GM10266 (cell line): ENCODE data around the gene CACNG4.

Experiments used
- DNase-seq: peaks from one replicate; pipeline ENCODE4 v3.0.0; 2012; ENCODE audit errors: extremely low spot score
- CTCF ChIP-seq: IDR thresholded peaks from 2 replicates; pipeline ENCODE4 v1.5.1; 2012; ENCODE audit warnings: mild to moderate bottlenecking, low read depth; ENCODE audit not compliant: control insufficient read depth, insufficient read depth; ENCODE audit errors: missing control alignments

CACNG4 gene

GRCh38 chr17:67004181-67004580 lies 39.7 kb downstream of the CACNG4 start:
- DNase-seq, result no peak
- no peak for TF ChIP-seq CTCF

- TF ChIP-seq CTCF, result no peak
- DNase-seq, result no peak
Measured at GRCh38 chr17:67007266-67007665, 42.8 kb downstream of the CACNG4 start.

GRCh38 chr17:67008101-67008500 lies 43.6 kb downstream of the CACNG4 start:
- no peak for TF ChIP-seq CTCF
- DNase-seq, result no peak

GRCh38 chr17:67011527-67012175 lies 47.1 kb downstream of the CACNG4 start:
- DNase-seq, result no peak
- TF ChIP-seq CTCF, result no peak

DNA sequence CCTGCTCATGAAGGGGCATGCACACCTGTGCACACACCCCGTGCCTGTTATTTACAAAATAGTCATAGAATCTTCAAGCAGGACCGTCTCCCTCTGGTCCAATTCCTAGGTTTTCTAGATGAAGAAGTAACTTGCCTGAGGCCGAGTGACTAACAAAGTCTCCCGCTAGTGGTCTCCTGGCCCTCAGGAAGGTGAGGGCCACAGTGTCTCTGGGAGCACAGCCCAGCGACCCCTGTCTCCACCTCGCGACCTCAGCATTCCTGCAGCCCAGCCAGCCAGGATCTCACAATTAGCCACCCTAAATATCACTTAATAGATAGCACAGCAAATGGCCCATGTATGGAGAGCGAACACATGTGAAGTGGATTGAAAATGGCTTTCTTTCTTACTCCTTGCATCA lies 49.4 kb downstream of the CACNG4 start:
- DNase-seq, result no peak
- TF ChIP-seq CTCF, result no peak

DNA sequence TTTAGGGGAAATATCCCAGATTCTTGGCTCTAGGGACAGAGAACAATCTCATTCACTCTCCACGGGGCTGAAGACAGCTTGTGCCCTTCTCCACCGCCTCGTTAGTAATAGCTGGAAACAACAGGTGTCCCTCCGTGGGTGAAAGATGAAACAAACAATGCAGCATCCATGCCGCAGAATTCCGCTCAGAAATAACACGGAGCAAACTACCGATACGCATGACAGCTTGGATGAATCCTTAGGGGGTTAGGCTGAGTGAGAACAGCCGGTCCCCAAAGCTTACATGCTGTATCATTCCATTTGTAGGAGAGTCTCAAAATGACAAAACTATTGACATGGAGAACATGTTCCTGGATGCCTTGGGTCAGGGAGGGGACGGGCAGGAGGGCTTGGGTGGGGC lies 50.5 kb downstream of the CACNG4 start:
- no peak for TF ChIP-seq CTCF
- DNase-seq, result no peak

- no peak for TF ChIP-seq CTCF
Measured at GRCh38 chr17:67016039-67016762, 51.7 kb downstream of the CACNG4 start.

More at GRCh38 chr17:67016039-67016762, 51.7 kb downstream of the CACNG4 start:
- DNase-seq, result no peak
